Measurements from ENCODE around the gene PCNX2.

GRCh38 chr1:233189526-233189925 is 106.0 kb downstream of the PCNX2 start:
- TF ChIP-seq CTCF (IDR thresholded peaks at IDR 0.05; ENCODE audit: low read length): no peak
- no peak for TF ChIP-seq EZH2 (optimal IDR thresholded peaks at IDR 0.05; ENCODE audit: low read depth, low read length)
- TF ChIP-seq EZH2phosphoT487 (IDR thresholded peaks at IDR 0.05; ENCODE audit: low read length): no peak
